Renal cortex interstitium (tissue), 15 donors: ENCODE data around the gene GCNT4. TPM values are rescaled to one million over a fixed set of nuclear protein-coding genes. Genes with fewer than 3 reads are reported as not detected.
"Not testable (repeated sequence)": the region's sequence is repeated elsewhere in the genome, so short reads cannot be mapped to it uniquely, and the experiment has no call there.

ENCODE experiments used
- DNase-seq, 11 donors: peaks; one replicate each; pipeline ENCODE4 v3.0.0-alpha.2; 2013; ENCODE audit warnings: low read depth in 9 of 11, low spot score in 4 of 11; ENCODE audit errors: extremely low read depth in 1 of 11
- long read RNA-seq, 16 experiments: transcript quantifications; one replicate each; lab custom pipeline, GENCODE V29; 2026
- polyA plus RNA-seq, 3 donors: library from polyadenylated mRNA; unstranded; fragments of 120-200 nt; gene quantifications; one replicate each; pipeline ENCODE4 v1.2.1, GENCODE V29; 2013; ENCODE audit not compliant: insufficient read length in 3 of 3

Gene GCNT4, protein sequence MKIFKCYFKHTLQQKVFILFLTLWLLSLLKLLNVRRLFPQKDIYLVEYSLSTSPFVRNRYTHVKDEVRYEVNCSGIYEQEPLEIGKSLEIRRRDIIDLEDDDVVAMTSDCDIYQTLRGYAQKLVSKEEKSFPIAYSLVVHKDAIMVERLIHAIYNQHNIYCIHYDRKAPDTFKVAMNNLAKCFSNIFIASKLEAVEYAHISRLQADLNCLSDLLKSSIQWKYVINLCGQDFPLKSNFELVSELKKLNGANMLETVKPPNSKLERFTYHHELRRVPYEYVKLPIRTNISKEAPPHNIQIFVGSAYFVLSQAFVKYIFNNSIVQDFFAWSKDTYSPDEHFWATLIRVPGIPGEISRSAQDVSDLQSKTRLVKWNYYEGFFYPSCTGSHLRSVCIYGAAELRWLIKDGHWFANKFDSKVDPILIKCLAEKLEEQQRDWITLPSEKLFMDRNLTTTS
- polyA plus RNA-seq: 10 to 100 TPM; 10.8 to 15.6 (median 12.6) TPM
- long read RNA-seq, donor 1, full-length matches to known transcripts: 13 of 13 reads
- long read RNA-seq, donor 1, partial matches to known transcripts: 0 of 13 reads
- long read RNA-seq, donor 1, other reads (novel, unspliced or antisense): 0 of 13 reads
- long read RNA-seq, donor 2, full-length matches to known transcripts: 9 of 9 reads
- long read RNA-seq, donor 2, partial matches to known transcripts: 0 of 9 reads
- long read RNA-seq, donor 2, other reads (novel, unspliced or antisense): 0 of 9 reads
- long read RNA-seq, donor 3, full-length matches to known transcripts: 50 of 50 reads
- long read RNA-seq, donor 3, partial matches to known transcripts: 0 of 50 reads
- long read RNA-seq, donor 3, other reads (novel, unspliced or antisense): 0 of 50 reads
- long read RNA-seq, donor 4, full-length matches to known transcripts: 12 of 12 reads
- long read RNA-seq, donor 4, partial matches to known transcripts: 0 of 12 reads
- long read RNA-seq, donor 4, other reads (novel, unspliced or antisense): 0 of 12 reads
- long read RNA-seq, donor 5: 0 reads
- long read RNA-seq, donor 6, full-length matches to known transcripts: 13 of 13 reads
- long read RNA-seq, donor 6, partial matches to known transcripts: 0 of 13 reads
- long read RNA-seq, donor 6, other reads (novel, unspliced or antisense): 0 of 13 reads
- long read RNA-seq, donor 7, full-length matches to known transcripts: 19 of 19 reads
- long read RNA-seq, donor 7, partial matches to known transcripts: 0 of 19 reads
- long read RNA-seq, donor 7, other reads (novel, unspliced or antisense): 0 of 19 reads
- long read RNA-seq, donor 8: 0 reads
- long read RNA-seq, donor 9, full-length matches to known transcripts: 12 of 12 reads
- long read RNA-seq, donor 9, partial matches to known transcripts: 0 of 12 reads
- long read RNA-seq, donor 9, other reads (novel, unspliced or antisense): 0 of 12 reads
- long read RNA-seq, donor 10, full-length matches to known transcripts: 21 of 21 reads
- long read RNA-seq, donor 10, partial matches to known transcripts: 0 of 21 reads
- long read RNA-seq, donor 10, other reads (novel, unspliced or antisense): 0 of 21 reads
- long read RNA-seq, donor 11, full-length matches to known transcripts: 16 of 16 reads
- long read RNA-seq, donor 11, partial matches to known transcripts: 0 of 16 reads
- long read RNA-seq, donor 11, other reads (novel, unspliced or antisense): 0 of 16 reads
- long read RNA-seq, donor 12, full-length matches to known transcripts: 23 of 23 reads
- long read RNA-seq, donor 12, partial matches to known transcripts: 0 of 23 reads
- long read RNA-seq, donor 12, other reads (novel, unspliced or antisense): 0 of 23 reads
- long read RNA-seq, donor 13: 0 reads
- long read RNA-seq, donor 14, full-length matches to known transcripts: 20 of 20 reads
- long read RNA-seq, donor 14, partial matches to known transcripts: 0 of 20 reads
- long read RNA-seq, donor 14, other reads (novel, unspliced or antisense): 0 of 20 reads
- long read RNA-seq, donor 15, full-length matches to known transcripts: 8 of 8 reads
- long read RNA-seq, donor 15, partial matches to known transcripts: 0 of 8 reads
- long read RNA-seq, donor 15, other reads (novel, unspliced or antisense): 0 of 8 reads
- long read RNA-seq, donor 16, full-length matches to known transcripts: 75 of 75 reads
- long read RNA-seq, donor 16, partial matches to known transcripts: 0 of 75 reads
- long read RNA-seq, donor 16, other reads (novel, unspliced or antisense): 0 of 75 reads

DNA sequence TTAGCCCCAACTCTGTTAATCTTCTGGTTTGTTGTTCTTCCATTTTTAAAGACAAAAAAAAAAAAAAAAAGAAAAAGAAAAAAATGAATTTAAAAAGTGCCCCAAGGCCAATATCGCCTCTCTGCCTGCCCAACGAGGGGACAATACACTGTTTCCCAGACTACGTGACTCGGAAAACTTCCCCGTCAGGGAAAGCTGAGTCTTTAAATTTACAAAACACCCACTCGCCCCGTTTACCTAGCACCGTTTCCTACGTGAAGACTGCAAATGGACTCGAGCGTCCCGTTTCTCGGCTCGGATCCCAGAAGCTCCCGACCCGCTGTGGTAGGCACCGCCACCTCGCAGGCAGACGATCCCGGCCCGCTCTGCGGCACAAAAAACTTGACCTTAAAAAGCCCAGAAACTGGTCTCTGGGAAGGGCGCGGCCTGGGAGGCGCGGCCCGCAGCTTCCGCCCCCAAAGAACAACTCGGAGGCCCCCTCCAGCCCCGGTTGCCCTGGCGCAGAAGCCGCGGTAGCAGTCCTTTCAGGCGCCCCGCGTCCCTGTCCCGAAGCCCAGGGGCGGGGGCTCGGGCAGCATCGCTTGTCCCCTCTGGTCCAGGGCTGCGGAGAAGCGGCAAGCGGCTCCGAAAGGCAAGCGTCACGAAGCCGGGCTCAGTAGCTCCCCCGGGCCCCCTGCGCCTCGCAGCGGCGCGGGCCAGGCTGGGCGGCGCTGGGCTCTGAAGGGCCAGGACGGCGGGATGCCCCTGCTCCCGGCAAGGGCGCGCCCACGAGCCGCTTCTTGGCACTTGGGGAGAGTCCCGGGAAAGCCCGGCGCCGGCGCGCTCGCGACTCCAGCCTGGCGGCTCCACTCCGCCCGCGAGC, at the start of gene GCNT4:
GCNT4 (minus strand) TSS at position 367 of the 862 bp plus-strand sequence. CDS start 22,521 bp downstream, outside the sequence.
- DNase-seq: peak in 5 of 11 donors; percentile 24 to 47 (median 38)

GRCh38 chr5:75095956-75096355, 43.6 kb upstream of the GCNT4 start:
- DNase-seq: not testable (repeated sequence)

GRCh38 chr5:75091597-75091996, 39.2 kb upstream of the GCNT4 start:
- no peak for DNase-seq

DNA sequence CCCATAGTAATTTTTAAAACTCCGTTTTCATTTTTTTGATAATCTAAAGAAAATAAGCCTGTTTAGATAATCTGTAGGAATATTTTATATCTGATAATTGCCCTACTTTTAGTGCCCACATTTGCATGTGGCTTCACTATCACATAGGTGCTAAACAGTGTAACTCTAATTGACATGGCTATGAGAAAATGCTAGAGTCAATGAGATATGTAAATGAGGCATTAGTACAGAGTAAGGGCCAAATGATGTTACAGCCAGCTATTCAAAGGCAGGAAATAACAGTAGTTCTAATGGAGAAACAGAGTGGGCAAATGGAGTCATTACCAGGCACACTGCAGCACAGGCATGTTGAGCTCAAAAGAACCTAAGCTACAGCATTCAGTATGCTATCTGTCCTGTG, 37.3 kb upstream of the GCNT4 start:
- DNase-seq: no peak

DNA sequence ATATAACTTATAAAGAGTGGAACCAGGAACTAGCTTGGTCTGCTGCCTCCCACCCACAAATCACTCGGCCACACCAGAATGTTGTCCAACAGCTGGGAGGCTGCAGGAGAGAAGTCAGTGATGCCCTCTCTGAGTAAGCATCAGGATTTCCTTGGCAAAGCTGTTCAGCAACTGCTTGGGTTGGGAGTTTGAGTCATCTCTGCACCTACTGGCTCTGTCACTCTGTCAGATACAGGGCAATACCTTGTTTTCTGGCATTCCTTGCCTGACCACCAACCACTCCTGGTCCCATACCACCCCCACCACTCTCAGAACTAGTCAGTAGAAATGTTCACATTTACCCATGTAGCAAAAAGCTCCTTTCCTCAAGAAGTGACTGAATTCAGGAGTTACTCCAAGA, 36.8 kb upstream of the GCNT4 start:
- DNase-seq: no peak

DNA sequence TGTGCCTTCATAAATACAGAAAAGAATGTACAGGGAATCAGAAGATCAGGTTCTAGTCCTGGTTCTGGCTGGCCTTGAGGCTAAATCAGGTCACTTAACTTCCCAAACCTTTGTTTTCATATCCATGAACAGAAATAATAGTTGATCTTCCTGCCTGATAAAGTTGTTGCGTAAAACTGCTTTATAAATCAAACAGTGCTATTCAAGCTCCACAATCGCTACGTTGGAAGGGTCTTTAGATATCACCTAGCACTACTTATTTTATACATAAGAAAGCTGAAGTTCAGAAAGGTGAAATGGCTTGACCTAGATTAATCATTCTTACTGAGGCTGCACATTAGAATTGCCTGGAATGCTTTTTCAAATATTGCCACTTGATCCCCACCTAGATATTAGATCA, 36.3 kb upstream of the GCNT4 start:
- DNase-seq: no peak

GRCh38 chr5:75081510-75081909, 29.2 kb upstream of the GCNT4 start:
- DNase-seq: no peak

GRCh38 chr5:75079346-75079745, 27.0 kb upstream of the GCNT4 start:
- not testable (repeated sequence) for DNase-seq

- no peak for DNase-seq
Observed at GRCh38 chr5:75078027-75078426, 25.7 kb upstream of the GCNT4 start.

DNA sequence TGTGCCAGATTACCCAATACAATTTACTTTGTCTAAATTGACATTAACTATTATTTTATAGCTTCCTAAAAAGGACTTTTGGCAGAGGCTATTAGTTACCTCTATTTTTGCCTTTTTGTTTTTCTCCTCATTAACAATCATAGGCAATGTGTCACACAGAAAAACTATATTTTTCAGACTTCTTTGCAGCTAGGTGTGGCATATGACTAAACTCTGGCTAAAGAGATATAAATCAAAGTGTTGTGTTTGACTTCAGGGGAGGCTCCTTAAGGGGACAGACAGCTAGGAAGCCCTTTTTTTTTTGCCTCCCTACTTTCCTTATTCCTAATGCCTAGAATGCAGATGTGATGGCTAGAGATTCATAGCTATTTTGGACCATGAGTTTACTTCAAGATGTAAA, 19.7 kb upstream of the GCNT4 start:
- DNase-seq: no peak

GRCh38 chr5:75071100-75071499, 18.7 kb upstream of the GCNT4 start:
- DNase-seq: no peak

- DNase-seq: no peak
Observed at GRCh38 chr5:75067434-75067833, 15.1 kb upstream of the GCNT4 start.

DNA sequence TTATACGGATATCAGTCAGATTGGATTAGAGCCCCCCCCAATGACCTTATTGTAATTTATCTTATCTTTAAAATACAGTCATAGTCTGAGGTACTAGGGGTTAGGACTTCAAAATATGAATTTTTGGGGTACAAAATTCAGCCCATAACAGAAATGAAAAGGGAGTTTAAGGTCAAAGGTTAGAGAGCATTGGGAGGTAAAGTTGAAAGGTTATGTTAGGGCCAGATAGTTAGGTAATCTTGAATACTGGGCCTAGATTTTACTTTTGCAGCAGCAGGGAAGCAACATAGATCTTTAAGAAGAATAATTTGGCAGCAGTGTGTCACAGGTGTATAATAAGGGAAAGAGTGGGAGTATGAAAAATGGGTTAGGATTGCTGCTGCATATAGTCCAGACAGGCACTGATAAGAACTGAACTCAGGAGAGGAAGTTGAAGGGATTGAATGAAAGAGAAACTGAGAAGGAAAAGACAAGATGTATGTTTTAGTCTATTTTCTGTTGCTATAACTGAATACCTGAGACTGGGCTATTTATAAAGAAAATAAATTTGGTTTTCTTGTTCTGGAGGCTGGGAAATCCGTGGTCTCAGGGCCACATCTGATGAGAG, 10.7 kb upstream of the GCNT4 start:
- no peak for DNase-seq

GRCh38 chr5:75059912-75060545, 7.7 kb upstream of the GCNT4 start:
- no peak for DNase-seq

GRCh38 chr5:75058986-75059535, 6.7 kb upstream of the GCNT4 start:
- no peak for DNase-seq
